Choroid plexus epithelial cell (primary cell): ENCODE results near the gene PARD3B.

Experiments
- DNase-seq: peaks from one replicate; pipeline ENCODE4 v3.0.0-alpha.2; 2010; ENCODE audit warnings: low read depth
- H3K4me3 ChIP-seq: 2 replicates; pipeline ENCODE4 v1.5.1; 2011; ENCODE audit warnings: low read depth, mild to moderate bottlenecking, control low read depth, low read length, moderate library complexity
- CTCF ChIP-seq: conservative IDR thresholded peaks from 2 replicates; pipeline ENCODE4 v1.5.1; 2011; ENCODE audit warnings: low read depth, mild to moderate bottlenecking, control low read depth, inconsistent platforms, low read length, moderate library complexity

PARD3B gene

GRCh38 chr2:205593891-205594290 is 1048.6 kb downstream of the PARD3B start:
- TF ChIP-seq CTCF = no peak
- no peak overlapping the region for H3K4me3 ChIP-seq
- DNase-seq = peak; percentile 7

- H3K4me3 ChIP-seq = no peak overlapping the region
- DNase-seq = no peak
- no peak for TF ChIP-seq CTCF
Measured at GRCh38 chr2:205596581-205596980, 1051.3 kb downstream of the PARD3B start.

- TF ChIP-seq CTCF = no peak
Measured at GRCh38 chr2:205605638-205606304, 1060.5 kb downstream of the PARD3B start.

GRCh38 chr2:205607146-205607545 is 1061.9 kb downstream of the PARD3B start:
- no peak for TF ChIP-seq CTCF
- DNase-seq = no peak
- no peak overlapping the region for H3K4me3 ChIP-seq

More at GRCh38 chr2:205605638-205606304, 1060.5 kb downstream of the PARD3B start:
- no peak overlapping the region for H3K4me3 ChIP-seq
- no peak for DNase-seq

GRCh38 chr2:205609113-205609512 is 1063.8 kb downstream of the PARD3B start:
- DNase-seq = no peak
- no peak overlapping the region for H3K4me3 ChIP-seq
- no peak for TF ChIP-seq CTCF

- no peak for DNase-seq
- no peak overlapping the region for H3K4me3 ChIP-seq
- TF ChIP-seq CTCF = no peak
Measured at GRCh38 chr2:205610437-205610836, 1065.2 kb downstream of the PARD3B start.

- no peak overlapping the region for H3K4me3 ChIP-seq
- no peak for DNase-seq
- no peak for TF ChIP-seq CTCF
Measured at GRCh38 chr2:205612636-205613035, 1067.4 kb downstream of the PARD3B start.
